OCI-M1 (cell line): ENCODE measurements around the gene UNC13A.
"Not testable (repeated sequence)": the region's sequence is repeated elsewhere in the genome, so short reads cannot be mapped to it uniquely, and the experiment has no call there.

ENCODE experiments used
- DNase-seq: peaks from one replicate; lab custom pipeline; 2025; lab: John Stamatoyannopoulos, UW

UNC13A gene

DNA sequence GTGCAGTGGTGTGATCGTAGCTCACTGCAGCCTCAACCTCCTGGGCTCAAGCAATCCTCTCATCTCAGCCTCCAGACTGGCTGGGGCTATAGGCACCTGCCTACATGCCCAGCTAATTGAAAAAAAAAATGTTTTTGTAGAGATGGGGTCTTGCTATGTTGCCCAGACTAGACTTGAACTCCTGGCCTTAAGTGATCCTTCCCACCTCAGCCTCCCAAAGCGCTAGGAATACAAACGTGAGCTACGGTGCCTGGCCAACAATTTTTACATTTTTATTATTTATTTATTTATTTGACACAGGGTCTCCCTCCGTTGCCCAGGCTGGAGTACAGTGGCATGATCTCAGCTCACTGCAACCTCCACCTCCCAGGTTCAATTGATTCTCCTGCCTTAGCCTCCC is 117.9 kb downstream of the UNC13A start:
- not testable (repeated sequence) for DNase-seq

- DNase-seq: no peak
Observed at GRCh38 chr19:17567940-17568339, 120.2 kb downstream of the UNC13A start.

DNA sequence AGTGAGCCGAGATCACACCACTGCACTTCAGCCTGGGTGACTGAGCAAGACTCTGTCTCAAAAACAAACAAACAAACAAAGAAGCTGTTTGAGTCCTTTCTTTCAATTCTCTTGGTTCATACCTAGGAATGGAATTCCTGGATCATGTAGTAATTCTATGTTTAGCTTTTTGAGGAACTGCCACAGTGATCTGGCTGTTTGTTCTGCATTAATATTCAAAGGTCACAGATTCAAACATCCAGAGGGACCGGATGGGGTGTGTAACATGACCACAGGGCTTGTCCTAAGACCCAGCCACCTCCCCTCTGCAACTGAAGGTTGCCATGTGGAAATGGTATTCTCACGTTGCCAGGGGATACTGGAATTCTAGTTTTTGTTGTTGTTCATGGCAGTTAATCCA is 122.5 kb downstream of the UNC13A start:
- no peak for DNase-seq

DNA sequence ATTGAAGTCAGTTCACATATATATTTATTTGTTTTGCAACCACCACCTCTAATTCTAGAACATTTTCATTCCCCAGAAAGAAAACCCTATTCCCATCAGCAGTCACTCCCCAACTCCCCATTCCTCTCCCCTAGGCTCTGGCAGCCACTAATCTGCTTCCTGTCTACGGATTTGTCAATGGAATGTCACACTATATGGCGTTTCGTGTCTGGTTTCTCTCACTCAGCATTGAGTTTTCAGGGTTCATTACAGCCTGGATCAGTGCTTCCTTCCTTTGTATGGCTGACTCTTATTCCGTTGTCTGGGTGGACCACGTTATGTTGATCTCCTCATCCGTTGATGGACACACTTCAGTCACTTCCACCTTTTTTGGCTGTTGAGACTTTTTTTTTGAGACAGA is 123.4 kb downstream of the UNC13A start:
- DNase-seq: no peak

GRCh38 chr19:17562561-17562960 is 125.6 kb downstream of the UNC13A start:
- DNase-seq: no peak

DNA sequence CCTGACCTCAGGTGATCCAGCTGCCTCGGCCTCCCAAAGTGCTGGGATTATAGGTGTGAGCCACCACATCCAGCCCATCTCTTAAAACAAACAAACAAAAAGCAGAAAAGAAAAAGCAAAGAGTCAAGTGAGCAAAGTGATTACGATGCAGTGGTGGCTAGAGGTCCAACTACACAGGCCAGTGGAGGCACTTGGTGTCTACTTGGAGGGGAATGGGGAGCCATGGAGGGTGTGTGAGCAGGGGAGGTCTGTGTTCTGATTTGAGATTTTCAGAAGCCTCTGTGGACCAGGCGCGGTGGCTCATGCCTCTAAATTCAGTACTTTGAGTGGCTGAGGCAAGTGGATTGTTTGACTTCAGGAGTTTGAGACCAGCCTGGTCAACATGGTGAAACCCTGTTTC is 126.1 kb downstream of the UNC13A start:
- no peak for DNase-seq

GRCh38 chr19:17560205-17560595 is 128.0 kb downstream of the UNC13A start:
- DNase-seq: no peak

- DNase-seq: no peak
Observed at GRCh38 chr19:17557466-17557865, 130.7 kb downstream of the UNC13A start.

GRCh38 chr19:17556995-17557394 is 131.2 kb downstream of the UNC13A start:
- DNase-seq: no peak

DNA sequence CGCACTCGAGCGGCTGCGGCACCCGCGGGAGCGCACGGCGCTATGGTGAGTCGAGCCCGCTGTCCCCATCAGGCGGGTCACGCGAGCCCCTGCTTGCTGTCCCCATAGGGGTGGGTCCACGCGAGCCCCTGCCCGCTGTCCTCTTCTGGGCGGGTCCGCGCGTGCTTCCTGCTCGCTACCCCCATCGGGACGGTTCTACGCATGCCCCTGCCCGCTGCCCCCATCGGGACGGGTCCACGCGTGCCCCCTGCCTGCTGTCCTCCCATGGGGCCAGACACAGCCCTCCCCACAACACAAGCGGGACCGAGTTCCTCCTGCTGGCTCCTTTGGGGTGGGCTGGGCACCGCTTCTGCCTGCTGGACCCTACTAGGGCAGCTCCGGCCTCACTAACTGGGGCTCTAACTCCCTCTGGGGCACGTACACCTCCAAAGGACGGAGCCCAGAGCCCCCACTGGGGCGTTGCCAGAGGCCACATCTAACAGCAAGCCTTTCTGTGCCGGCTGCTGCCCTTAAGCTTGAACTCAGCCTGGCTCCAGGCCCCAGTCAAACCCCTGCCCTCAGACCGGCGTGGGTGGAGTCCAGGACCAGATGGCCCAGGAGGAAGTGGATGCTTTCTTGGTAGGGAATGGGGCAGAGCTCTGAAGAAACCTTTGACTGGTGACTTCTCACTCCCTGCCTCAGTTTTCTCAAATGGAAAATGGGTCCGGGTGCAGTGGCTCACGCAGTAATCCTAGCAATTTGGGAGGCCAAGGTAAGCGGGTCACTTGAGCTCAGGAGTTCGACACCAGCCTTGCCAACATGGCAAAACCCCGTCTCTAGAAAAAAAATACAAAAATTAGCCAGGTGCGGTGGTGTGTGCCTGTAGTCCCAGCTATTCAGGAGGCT is 132.0 kb downstream of the UNC13A start:
- peak; percentile 69 for DNase-seq

DNA sequence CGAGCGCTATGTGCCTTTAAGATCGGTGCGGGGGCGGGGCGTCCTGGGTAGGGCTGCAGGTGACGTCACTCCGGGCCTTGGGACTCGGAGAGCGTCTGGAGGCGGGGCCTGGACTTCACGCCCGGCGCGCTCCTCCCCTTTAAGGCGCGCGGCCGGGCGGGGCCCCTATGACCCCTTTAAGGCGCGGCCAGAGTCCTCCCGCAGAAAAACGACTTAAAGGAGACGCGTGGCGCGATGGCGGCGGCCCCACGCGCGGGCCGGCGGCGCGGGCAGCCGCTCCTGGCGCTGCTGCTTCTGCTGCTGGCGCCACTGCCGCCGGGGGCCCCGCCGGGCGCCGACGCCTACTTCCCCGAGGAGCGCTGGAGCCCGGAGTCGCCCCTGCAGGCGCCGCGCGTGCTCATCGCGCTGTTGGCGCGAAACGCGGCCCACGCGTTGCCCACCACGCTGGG is 132.7 kb downstream of the UNC13A start, which contains the start of gene COLGALT1:
Gene COLGALT1, plus strand, starts transcription at position 170 of the 449 bp plus-strand sequence. Its CDS starts 65 bp downstream, at position 235.
- peak; percentile 98 for DNase-seq

DNA sequence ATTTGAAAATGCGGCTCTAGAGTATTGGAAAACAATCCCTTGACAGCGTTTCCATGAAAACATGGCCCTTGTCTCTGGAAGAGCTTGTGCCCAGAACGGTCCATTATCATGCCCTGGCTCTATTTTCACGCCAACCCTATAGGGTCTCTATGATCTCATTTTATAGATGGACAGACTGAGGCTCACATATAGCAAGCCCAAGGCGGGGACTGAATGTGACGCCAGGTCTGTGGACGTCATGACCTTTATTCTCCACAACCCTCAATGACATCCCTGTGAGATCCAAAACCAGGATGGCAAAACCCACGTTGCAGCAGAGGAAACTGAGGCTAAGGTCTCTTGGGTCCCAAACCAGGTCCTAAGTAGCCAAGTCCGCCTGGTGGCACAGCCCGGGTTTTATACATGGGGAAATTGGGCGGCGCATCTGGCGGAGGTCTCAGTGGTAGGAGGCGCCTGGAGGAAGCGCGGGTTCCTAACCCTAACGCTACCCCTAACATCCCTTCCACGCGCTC is 133.1 kb downstream of the UNC13A start:
- DNase-seq: no peak

DNA sequence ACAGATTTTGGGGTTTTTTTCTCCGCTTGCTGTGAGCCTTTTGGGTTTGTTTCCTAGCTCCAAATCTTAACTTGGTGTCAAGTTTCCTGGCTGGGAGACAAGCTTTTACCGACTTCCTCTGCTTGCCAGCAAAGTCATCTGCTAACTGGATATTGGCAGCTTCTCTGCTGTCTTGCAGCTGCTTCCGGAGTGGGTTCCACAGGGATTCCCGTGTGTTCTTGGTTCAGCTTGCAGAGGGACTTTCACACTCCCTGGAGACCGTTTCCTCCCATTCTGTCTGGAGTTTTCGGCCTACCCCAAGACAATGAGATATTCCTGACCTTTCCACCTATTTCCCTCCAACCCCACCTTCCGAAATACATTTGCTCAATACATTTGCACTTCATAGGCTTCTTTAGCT is 134.9 kb downstream of the UNC13A start:
- DNase-seq: peak; percentile 37

GRCh38 chr19:17552735-17553134 is 135.4 kb downstream of the UNC13A start:
- DNase-seq: not testable (repeated sequence)
